ENCODE measurements around the gene ZSCAN2. TPM values are rescaled to one million over a fixed set of nuclear protein-coding genes. Genes with fewer than 3 reads are reported as not detected.

Gene ZSCAN2
- total and polyA plus RNA-seq, 10 of the 15 experiments (the other 5 are each of a cell fraction or from before 2014, with no cell fraction given), result 2.7 to 13.2 (median 8.6) TPM

GRCh38 chr15:84653910-84654688 lies 53.3 kb downstream of the ZSCAN2 start, which contains the start of gene WDR73 (continued):
- peak; percentile 81 for TF ChIP-seq POLR2AphosphoS5 (IDR thresholded peaks at IDR 0.05; ENCODE audit: low read length)
- peak; percentile 100 for TF ChIP-seq CHD2 (IDR thresholded peaks at IDR 0.05; ENCODE audit: borderline replicate concordance, low read depth, low read length)
- TF ChIP-seq ELK1 (IDR thresholded peaks at IDR 0.05; ENCODE audit: low read depth, low read length), result peak; percentile 70; the same call in 1 of the 2 replicates
- TF ChIP-seq SREBF2 (IDR thresholded peaks at IDR 0.05; ENCODE audit: low read length), result peak; percentile 42
- TF ChIP-seq JUND (IDR thresholded peaks at IDR 0.05; ENCODE audit: low read depth, low read length), result 0 out of 2 replicates have a peak, but pooled peaks have one; percentile 27
- no peak; a peak in 1 of 4 replicates for TF ChIP-seq IKZF2 (IDR thresholded peaks at IDR 0.05)
- peak; percentile 72; the same call in 1 of the 2 replicates for TF ChIP-seq SPI1 (IDR thresholded peaks at IDR 0.05; ENCODE audit: borderline replicate concordance, insufficient read depth, low read depth, low read length)
- TF ChIP-seq BACH1 (IDR thresholded peaks at IDR 0.05; ENCODE audit: borderline replicate concordance), result 0 out of 2 replicates have a peak, but pooled peaks have one; percentile 15
- TF ChIP-seq SKIL (IDR thresholded peaks at IDR 0.05; ENCODE audit: low read depth, poor library complexity, severe bottlenecking), result peak; percentile 40
- peak; percentile 15; the same call in 1 of the 2 replicates for TF ChIP-seq SMC3 (IDR thresholded peaks at IDR 0.05; ENCODE audit: borderline replicate concordance, low read length)
- TF ChIP-seq KLF5 (IDR thresholded peaks at IDR 0.05; ENCODE audit: partially characterized antibody), result peak; percentile 89
- peak; percentile 74 for TF ChIP-seq MAX (IDR thresholded peaks at IDR 0.05; ENCODE audit: low read depth, low read length)
- TF ChIP-seq HDGF (IDR thresholded peaks at IDR 0.05), result 0 out of 2 replicates have a peak, but pooled peaks have one; percentile 38
- peak; percentile 88 for TF ChIP-seq POLR2A (IDR thresholded peaks at IDR 0.05; ENCODE audit: low read depth, low read length)
- peak; percentile 91 for TF ChIP-seq MXI1 (IDR thresholded peaks at IDR 0.05; ENCODE audit: low read depth, low read length)
- peak; percentile 55; the same call in 1 of the 2 replicates for TF ChIP-seq SMAD5 (IDR thresholded peaks at IDR 0.05; ENCODE audit: low read depth)
- peak; percentile 67 for TF ChIP-seq GATAD2B (conservative IDR thresholded peaks at IDR 0.05; ENCODE audit: low read depth)
- peak; percentile 83; the same call in 1 of the 2 replicates for TF ChIP-seq POLR2AphosphoS2 (IDR thresholded peaks at IDR 0.05; ENCODE audit: low read depth, low read length)
- TF ChIP-seq RCOR1 (conservative IDR thresholded peaks at IDR 0.05; ENCODE audit: low read depth, low read length), result peak; percentile 98
- peak; percentile 57 for TF ChIP-seq CREM (IDR thresholded peaks at IDR 0.05; ENCODE audit: low read depth)
- TF ChIP-seq TARDBP (IDR thresholded peaks at IDR 0.05; ENCODE audit: borderline replicate concordance), result no peak
- TF ChIP-seq STAT1 (conservative IDR thresholded peaks at IDR 0.05), result no peak
- TF ChIP-seq TCF7 (IDR thresholded peaks at IDR 0.05; ENCODE audit: borderline replicate concordance), result no peak
- peak; percentile 76; the same call in 1 of the 2 replicates for TF ChIP-seq LARP7 (IDR thresholded peaks at IDR 0.05)
- peak; percentile 68 for TF ChIP-seq YY1 (IDR thresholded peaks at IDR 0.05; ENCODE audit: low read depth, low read length)
- TF ChIP-seq SIX5 (IDR thresholded peaks at IDR 0.05; ENCODE audit: low read depth, low read length, severe bottlenecking), result peak; percentile 20
- TF ChIP-seq SIN3A (IDR thresholded peaks at IDR 0.05; ENCODE audit: low read depth, low read length), result peak; percentile 91
- 0 out of 2 replicates have a peak, but pooled peaks have one; percentile 13 for TF ChIP-seq TCF3 (IDR thresholded peaks at IDR 0.05; ENCODE audit: borderline replicate concordance, insufficient read depth, low read depth, low read length)

All from GM12878 (cell line).